Bronchial epithelial cell (primary cell): ENCODE results near the gene EML6. TPM values are rescaled to one million over a fixed set of nuclear protein-coding genes. Genes with fewer than 3 reads are reported as not detected.

Experiments
- DNase-seq: peaks from one replicate; pipeline ENCODE4 v3.0.0-alpha.2; 2010; ENCODE audit warnings: low read depth
- FAIRE-seq: peaks from 2 replicates; lab custom pipeline; 2011; peaks lifted over from hg19 to GRCh38; lab: Jason Lieb, UNC
- H3K27me3 ChIP-seq: 2 replicates; pipeline ENCODE4 v1.5.1; 2011; ENCODE audit warnings: low read length; ENCODE audit not compliant: control insufficient read depth, insufficient read depth
- H3K36me3 ChIP-seq: 2 replicates; pipeline ENCODE4 v1.5.1; 2011; ENCODE audit warnings: low read length; ENCODE audit not compliant: control insufficient read depth, insufficient read depth
- H3K4me3 ChIP-seq: 2 replicates; pipeline ENCODE4 v1.5.1; 2011; ENCODE audit warnings: mild to moderate bottlenecking, low read depth, low read length, control low read depth
- CTCF ChIP-seq: IDR thresholded peaks from 2 replicates; pipeline ENCODE4 v1.5.1; 2011; ENCODE audit warnings: mild to moderate bottlenecking, moderate library complexity, low read length, control low read depth, inconsistent platforms; ENCODE audit not compliant: insufficient read depth, severe bottlenecking
- total RNA-seq: library from RNA; depleted of rRNA; stranded (reverse); fragments of >200 nt; gene quantifications from 2 replicates; pipeline ENCODE4 v1.2.1, GENCODE V29; 2014

Gene EML6
- total RNA-seq, 1 donor from 2014 or later = 0.53 TPM

GRCh38 chr2:54904836-54905235 is 181.4 kb downstream of the EML6 start:
- no peak overlapping the region for H3K4me3 ChIP-seq
- H3K27me3 ChIP-seq = no peaks in the 10 kb centered on the region
- DNase-seq (peak; percentile 65), FAIRE-seq (no peak)
- no peaks in the 10 kb centered on the region for H3K36me3 ChIP-seq
- no peak for TF ChIP-seq CTCF

GRCh38 chr2:54906716-54907115 is 183.3 kb downstream of the EML6 start:
- DNase-seq (no peak), FAIRE-seq (no peak)
- TF ChIP-seq CTCF = no peak
- H3K27me3 ChIP-seq = no peaks in the 10 kb centered on the region
- no peak overlapping the region for H3K4me3 ChIP-seq
- H3K36me3 ChIP-seq = no peaks in the 10 kb centered on the region

- no peak for FAIRE-seq
- no peak for TF ChIP-seq CTCF
Observed at GRCh38 chr2:54907663-54908062, 184.2 kb downstream of the EML6 start.

GRCh38 chr2:54908591-54908990 is 185.1 kb downstream of the EML6 start:
- no peak for DNase-seq
- no peak for TF ChIP-seq CTCF
- FAIRE-seq = no peak
- no peak overlapping the region for H3K4me3 ChIP-seq
- H3K36me3 ChIP-seq = no peaks in the 10 kb centered on the region
- no peaks in the 10 kb centered on the region for H3K27me3 ChIP-seq

More at GRCh38 chr2:54907663-54908062, 184.2 kb downstream of the EML6 start:
- Histone ChIP-seq H3K4me3 (no peak overlapping the region), H3K27me3 (no peaks in the 10 kb centered on the region), H3K36me3 (no peaks in the 10 kb centered on the region)
- DNase-seq = no peak

GRCh38 chr2:54909001-54909400 is 185.5 kb downstream of the EML6 start:
- DNase-seq (no peak), FAIRE-seq (no peak)
- no peaks in the 10 kb centered on the region for H3K36me3 ChIP-seq
- TF ChIP-seq CTCF = no peak
- H3K27me3 ChIP-seq = no peaks in the 10 kb centered on the region
- H3K4me3 ChIP-seq = no peak overlapping the region

- Histone ChIP-seq H3K4me3 (no peak overlapping the region), H3K27me3 (no peaks in the 10 kb centered on the region), H3K36me3 (no peaks in the 10 kb centered on the region)
- DNase-seq (no peak), FAIRE-seq (no peak)
- TF ChIP-seq CTCF = no peak
Observed at GRCh38 chr2:54912305-54912704, 188.8 kb downstream of the EML6 start.
